Ammon's horn (tissue), 1 donor: ENCODE data around the gene ASB2.

Experiments
- DNase-seq: peaks from one replicate; pipeline ENCODE4 v3.0.0-alpha.2; 2016; ENCODE audit warnings: low spot score

Gene ASB2

GRCh38 chr14:93976477-93977057, at the start of gene ASB2:
Gene ASB2 (minus strand): TSS chr14:93976570. CDS start chr14:93964539, 12,031 bp downstream.
- no peak for DNase-seq

GRCh38 chr14:94025720-94026119, 49.4 kb upstream of the ASB2 start:
- DNase-seq, result no peak

DNA sequence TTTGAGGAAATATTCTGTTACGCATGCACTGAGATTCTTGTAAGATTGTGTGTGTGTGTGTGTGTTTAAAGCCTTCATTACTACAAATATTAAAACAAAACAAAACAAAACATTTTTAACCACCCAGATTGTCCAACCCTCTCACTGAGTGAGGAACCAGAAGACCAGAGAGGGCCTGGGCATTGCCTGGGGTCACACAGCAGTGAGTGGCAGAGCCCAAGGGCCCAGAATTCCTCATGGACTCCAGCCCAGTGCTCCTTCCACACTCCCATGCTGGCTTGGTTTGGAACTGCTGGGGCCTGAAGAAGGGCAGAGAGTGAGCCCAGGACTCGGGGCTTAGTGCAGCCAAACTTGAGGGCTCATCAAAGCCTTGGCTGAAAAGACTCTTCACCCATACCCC, 48.2 kb upstream of the ASB2 start:
- DNase-seq, result no peak

- no peak for DNase-seq
Observed at GRCh38 chr14:94022532-94023411, 46.4 kb upstream of the ASB2 start.

GRCh38 chr14:94021416-94022157, 45.2 kb upstream of the ASB2 start:
- DNase-seq, result no peak

DNA sequence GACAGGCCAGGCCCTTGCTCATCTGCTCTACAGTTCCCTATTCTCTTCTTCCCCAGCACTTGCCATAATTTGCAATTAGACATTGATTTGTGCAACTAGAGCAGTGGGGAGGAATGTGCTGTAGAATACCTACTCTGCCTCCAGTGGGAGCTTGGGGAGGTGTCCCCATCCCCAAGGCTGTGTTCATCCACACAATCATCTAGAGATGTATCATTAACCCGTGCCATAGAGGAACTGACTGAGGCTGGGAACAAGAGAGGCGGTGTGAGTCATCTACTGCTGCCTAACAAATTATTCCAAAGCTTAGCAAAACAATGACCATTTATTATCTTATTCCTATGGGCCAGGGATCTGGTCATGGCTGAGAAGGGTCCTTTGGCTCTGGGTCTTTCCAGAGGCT, 44.6 kb upstream of the ASB2 start:
- DNase-seq, result no peak

GRCh38 chr14:94020267-94020666, 43.9 kb upstream of the ASB2 start:
- no peak for DNase-seq

DNA sequence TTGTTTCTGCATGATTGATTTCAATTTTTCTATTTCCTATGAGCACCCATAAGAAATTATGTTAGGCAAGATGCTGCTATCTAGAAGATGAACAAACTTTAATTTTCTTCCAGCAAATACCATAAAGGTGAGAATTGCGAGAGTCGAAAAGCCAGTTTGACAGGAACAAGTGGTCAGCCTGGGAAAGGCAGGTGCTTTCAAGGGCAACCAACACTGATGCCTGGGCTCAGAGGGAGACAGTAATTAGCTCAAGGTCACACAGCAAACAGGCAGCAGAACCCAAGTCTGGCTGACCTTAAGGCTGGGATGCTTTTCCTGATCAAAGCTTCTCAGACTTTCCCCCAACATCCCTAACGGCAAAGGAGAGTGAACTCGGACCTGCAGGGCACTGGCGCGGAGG, 43.0 kb upstream of the ASB2 start:
- no peak for DNase-seq

GRCh38 chr14:94018308-94018707, 41.9 kb upstream of the ASB2 start:
- no peak for DNase-seq

DNA sequence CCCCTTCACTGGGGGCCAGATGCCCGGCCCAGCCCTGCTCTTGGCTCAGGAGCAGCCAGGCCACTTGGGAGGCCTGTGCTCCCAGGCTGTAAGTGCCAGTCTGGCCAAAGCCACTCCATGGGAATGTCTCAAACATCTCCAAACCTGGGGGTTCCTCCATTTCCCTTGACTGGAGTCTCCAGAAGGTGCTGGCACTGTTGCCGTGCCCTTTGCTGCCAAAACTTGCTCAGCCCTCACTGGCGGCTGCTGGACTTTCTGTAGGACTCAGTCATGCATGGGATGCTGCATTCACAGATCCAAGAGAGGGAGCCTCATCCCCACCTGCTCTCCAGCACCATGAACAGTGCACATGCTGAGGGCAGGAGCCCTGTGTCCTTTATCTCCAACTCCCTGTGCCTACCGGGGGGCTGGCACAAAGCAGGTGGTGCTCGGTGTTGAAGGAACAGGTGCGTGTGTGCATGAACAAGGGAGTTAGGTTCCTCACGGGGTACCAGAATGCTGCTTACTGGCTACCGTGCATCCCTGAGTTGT, 40.1 kb upstream of the ASB2 start:
- no peak for DNase-seq

GRCh38 chr14:94015223-94015622, 38.9 kb upstream of the ASB2 start:
- no peak for DNase-seq

DNA sequence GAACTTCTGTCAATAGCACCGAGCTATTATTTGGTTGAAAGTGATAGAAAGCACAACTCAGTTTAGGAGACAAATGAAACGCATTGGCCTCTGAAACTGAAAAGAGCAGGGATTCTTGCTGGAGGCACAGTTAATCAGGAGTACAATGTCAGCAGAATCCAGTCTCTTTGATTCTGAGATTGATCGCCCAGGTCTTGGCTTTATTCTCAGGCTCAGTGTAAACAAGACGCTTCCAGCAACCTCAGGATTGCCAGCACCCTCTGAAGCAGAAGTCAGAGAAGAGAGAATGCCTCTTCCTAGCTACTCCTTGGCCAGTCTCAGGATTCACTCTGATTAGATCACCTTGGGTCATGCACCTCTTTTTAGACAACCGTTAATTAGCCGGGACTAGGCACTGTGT, 38.0 kb upstream of the ASB2 start:
- DNase-seq, result no peak

DNA sequence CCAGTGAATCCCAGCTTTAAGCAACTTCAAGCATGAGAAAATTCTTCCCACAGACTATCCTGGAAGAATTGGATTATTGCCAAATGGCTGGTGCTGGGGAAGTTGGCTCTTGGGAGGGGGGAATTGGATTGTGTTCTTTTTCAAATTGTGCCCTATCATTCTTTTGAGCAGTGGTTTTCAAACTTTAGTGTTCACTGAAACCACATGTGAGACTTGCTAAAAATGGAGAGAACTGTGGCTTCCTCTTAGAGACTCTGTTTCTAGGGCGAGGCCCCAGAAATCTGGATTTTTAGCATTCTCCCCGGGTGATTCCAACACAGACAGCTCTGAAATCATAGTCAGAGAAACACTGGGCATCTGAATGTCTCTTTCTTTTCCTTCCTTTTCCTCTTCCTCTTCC, 35.4 kb upstream of the ASB2 start:
- no peak for DNase-seq

GRCh38 chr14:94010625-94011024, 34.3 kb upstream of the ASB2 start:
- DNase-seq, result no peak

DNA sequence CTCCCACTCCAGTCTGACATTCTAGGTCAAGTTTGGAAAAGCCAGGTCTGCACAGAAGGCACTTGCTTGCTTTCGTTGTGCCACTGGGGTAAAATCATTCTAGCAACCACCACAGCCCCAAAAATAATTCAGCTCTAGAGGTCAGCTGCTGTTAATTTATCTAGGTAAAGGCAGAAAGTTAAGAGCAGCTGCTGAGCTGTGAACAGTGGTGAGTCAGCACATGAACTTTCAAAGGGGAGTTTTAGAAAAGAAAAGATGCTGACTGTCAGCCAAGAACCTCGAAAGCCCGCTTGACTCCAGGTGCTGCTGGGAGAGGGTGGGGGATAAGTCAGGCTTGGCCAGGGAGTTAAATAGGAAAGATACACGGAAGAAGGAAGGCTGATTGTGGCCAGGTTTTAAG, 33.4 kb upstream of the ASB2 start:
- DNase-seq, result no peak

DNA sequence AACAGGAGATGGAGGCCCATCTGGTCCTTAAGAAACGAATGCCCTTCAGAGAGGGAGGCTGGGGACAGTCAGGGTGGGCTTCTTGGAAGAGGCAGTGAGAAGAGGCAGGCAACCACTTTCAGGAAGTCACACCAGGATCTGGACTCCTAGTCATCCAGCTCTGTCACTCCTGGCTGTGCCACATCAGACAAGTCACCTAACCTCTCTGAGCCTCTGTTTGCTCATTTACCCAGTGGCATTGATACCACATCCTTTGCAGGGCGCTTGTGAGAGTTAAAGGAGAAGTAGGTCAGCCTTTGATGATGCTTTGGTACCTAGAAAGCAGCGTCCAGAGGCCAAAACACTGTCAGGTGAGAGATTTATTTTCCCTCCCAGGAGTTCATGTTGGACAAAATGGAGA, 31.9 kb upstream of the ASB2 start:
- DNase-seq, result no peak

DNA sequence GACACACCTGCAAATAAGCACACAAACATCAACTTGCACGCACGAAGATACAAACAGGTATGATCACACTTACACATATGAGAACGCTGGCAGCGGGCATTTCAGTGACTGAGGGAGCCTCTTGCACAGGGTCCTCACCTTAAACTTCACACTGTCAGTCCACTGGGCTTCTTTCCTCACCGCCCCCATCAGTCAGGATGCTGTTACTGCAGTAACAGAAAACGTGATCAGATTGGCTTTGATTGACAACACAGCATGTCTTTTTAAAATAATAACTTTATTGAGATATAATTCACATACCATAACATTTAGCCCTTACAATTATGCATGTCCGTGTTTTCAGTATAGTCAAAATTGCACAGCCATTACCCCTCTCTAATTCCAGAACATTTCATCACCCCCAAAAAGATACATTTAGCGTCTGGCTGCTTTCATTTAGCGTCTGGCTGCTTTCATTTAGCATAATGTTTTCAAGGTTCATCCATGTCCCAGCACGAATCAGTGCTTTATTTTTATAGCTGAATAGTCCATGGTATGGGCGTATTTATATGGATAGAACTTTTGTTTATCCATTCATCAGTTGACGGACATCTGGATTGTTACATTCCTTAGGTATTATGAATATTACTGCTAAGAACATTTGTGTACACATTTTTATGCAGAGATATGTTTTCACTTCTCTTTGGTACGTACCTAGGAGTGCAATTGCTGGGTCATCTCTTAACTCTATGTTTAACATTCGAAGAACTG, 29.1 kb upstream of the ASB2 start:
- DNase-seq, result no peak

- DNase-seq, result no peak
Observed at GRCh38 chr14:94004015-94004414, 27.6 kb upstream of the ASB2 start.

- no peak for DNase-seq
Observed at GRCh38 chr14:94003397-94003796, 27.0 kb upstream of the ASB2 start.

- peak; percentile 83 for DNase-seq
Observed at GRCh38 chr14:94001501-94002396, 25.4 kb upstream of the ASB2 start.

- no peak for DNase-seq
Observed at GRCh38 chr14:94001016-94001415, 24.6 kb upstream of the ASB2 start.
